Glomerular endothelial cell (primary cell): ENCODE results near the gene B3GALT2. TPM values are rescaled to one million over a fixed set of nuclear protein-coding genes. Genes with fewer than 3 reads are reported as not detected.

Experiments used
- DNase-seq: peaks from one replicate; pipeline ENCODE4 v3.0.0-alpha.2; 2011; ENCODE audit warnings: low read depth, low spot score; ENCODE audit errors: extremely low read depth
- total RNA-seq: library from RNA; depleted of rRNA; stranded (reverse); fragments of >200 nt; gene quantifications from 2 replicates; pipeline ENCODE4 v1.2.3, GENCODE V29; 2015

Gene B3GALT2
- total RNA-seq, 1 donor from 2014 or later, result 1.1 TPM

DNA sequence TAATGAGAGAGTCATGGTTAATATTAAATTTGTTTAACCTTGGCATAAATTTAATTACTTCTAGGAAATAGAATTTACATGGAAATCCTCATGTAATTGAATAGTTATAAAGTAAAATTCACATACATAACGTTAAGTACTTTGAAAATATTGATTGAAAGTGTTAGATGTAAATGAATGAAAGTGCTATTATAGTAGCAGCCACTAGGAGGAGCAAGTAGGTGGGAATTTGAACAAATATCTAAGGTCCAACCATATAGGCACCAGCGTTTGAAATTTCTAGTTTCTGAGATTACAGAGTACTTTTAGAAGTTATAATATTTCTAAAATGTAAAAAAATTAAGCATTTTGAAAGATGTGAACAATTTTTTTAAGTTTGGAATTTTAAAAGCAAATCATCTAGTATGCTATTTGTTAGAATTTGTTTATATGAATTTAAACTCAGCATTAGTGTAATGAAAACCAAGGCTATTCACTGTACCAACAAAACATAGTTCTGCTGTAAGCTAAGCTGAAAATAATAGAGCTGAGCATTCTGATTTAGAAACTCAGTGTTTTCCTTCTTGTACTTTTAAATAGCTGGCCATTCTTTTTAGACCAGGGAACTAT, 3.3 kb downstream of the B3GALT2 start:
- DNase-seq, result peak; percentile 51

DNA sequence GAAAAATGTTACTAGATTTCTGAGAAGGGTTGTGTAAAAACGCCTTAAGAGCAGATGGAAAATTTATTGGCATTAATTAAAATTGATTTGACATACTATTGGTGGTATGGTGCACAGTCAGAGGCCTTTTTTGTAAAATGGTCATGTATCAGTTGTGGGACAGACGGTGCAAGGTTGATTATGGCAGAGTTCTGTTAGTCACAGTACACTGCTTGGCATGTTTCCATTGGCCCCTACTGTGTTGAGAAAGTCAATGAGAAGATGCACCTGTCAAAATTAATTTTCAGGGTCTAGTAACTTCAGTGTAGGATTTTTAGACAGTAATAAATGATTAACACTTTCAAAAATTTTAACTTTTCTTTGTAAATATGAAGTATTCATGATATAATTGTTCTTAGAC, 4.4 kb downstream of the B3GALT2 start:
- DNase-seq, result no peak

DNA sequence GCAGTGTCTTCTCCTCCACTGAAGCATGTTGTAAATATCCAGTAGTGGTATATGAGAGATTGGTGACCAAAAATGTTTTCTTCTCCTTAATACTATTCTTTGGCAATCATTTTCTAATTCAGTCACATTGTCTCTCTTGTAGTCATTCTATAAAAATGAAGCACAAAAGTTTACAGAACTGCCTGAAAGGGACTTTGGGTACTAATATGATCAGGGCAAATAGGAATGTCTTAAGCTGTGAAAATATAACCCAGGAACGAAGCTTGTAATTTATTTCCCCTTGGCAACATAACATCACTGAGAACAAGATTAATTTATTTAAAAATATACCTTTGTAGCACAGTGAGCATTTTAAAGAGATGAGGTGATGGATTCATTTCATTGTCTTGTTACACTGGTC, 4.9 kb downstream of the B3GALT2 start:
- DNase-seq, result no peak

DNA sequence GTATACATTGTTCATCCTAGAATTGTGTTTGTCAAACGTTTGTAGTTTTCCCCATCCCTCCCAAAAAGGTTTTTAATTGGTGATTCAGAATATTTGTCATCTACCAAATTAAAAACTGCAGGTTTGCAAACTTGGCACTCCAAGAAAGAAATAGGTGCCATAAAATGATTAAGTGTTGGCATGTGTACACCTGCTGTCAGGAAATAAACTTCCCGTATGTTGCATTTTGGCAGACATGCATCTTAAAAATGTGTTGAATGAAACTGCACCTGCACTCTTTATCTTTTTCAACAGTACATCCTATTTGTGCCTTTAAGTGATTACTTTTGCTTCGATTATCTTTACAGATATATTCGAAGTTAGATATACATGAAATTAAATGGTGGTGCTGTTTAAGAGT, 7.3 kb downstream of the B3GALT2 start:
- no peak for DNase-seq

DNA sequence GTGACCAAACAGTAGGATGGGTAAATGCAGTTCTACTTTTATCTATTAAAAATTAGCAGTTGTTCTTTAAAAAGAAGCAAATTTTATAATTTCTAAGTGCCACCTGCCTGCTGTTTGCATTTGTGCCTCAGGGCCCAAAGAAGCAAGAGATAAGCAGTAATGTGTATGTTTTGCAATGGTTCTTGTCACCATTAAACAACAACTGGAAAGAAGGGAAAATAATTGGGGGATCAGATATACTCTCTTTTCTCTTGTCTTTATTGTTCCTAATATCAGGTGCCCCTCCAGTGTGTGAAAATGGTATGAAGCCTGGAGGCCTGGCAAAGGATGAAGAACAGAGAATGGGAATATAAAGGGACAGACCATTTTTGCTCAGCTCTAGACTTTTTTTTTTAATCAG, 9.6 kb downstream of the B3GALT2 start:
- no peak for DNase-seq

DNA sequence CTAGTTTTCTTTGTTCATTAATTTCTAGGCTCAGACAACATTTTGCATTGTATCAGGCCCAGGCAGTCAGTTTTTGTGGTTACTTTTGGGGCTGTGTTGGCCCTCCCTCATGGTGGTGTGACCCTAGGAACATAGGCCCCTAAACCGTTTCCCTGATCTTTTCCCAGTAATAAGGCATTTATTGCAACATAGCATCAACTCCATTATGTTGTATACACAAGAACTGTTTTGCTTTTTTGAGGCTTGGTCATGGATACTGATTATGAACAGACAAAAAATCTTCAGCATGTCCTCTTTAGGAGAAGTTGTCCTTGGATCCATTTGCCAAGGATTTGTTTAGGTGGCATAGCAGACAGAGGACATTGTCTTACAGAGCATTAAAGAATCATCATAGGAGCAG, 10.3 kb downstream of the B3GALT2 start:
- DNase-seq, result no peak

DNA sequence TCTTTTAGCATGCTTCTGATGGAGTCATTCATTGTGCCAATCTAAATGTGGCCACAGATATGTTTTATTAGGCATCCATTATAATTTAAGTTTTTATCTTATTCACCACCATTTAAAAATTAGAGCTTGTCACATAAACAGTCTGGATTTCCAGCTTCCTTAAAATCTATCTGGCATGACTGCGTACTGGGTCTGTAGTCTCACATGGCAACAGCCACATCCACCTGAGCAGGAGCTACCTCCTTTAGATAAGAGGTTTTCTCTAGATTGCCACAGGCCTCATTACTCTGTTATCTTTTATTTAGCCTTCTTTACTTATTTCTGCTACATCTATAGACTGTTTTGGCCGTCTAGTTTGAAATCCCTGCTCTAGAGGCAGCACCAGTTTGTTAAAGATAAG, 29.1 kb downstream of the B3GALT2 start:
- no peak for DNase-seq

DNA sequence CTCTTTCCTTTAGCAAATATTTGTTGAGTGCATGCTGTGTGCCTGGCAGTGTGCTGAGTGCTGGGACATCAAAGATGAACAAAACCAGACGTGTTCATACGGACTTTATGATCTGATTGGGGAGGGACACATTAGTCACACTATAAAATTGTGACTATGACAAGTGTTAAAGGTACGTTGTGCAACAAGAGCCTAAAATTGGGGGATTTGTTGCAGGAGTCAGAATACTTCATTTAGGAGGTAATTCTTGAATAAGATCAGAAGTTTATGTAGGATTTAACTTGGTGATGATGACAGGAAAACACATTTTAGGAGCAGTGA, 29.6 kb downstream of the B3GALT2 start:
- DNase-seq, result no peak

DNA sequence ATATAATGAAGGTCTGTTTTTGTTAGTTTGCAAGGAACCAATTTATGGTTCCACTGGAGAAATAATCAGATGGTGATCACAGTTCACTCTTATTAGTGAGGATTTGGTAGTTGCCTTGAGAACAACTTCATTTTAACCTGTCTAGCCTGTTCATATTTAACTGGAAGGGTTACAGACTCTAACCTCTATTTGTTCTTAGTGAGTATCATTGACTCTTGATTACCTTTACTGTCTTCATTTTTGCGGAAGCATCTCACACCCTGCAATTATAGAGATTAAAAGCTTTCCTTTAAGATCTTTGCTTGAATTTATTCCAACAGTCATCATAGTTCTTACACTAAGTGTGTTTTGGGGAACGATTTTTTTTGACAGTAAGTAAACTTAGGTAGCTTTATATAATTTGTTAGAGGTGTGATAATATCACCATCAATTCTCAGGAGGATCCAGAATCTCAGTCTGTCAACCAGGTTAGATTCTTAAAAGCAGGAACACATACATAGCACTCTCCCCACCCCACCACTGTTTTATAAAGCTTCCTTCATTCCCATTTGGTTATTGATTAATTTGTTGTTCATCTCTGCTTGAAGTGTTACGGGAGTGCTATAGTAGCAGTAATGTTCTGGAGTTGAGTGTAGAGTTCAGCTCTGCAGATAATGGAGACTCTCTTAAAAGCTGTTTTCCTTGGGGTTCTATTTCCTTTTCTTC, 30.1 kb downstream of the B3GALT2 start:
- DNase-seq, result no peak

DNA sequence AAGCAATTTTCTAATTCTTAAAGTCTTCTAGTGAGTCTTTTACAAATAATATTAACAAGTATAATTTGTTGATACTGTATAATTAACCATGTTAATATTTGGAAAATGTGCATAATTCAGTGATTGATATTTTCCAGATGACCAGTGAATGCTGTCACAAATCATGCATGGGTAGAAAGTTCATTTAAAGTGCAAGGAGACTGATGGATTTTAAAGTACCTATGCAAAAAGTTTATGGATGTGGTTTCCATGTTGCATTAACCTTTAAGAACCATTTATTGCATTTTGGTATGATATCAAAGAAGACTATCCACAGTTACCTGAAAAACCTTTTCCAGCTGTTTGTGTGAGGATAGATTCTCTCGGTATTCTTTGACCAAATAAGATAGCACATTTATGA, 41.4 kb downstream of the B3GALT2 start:
- no peak for DNase-seq

DNA sequence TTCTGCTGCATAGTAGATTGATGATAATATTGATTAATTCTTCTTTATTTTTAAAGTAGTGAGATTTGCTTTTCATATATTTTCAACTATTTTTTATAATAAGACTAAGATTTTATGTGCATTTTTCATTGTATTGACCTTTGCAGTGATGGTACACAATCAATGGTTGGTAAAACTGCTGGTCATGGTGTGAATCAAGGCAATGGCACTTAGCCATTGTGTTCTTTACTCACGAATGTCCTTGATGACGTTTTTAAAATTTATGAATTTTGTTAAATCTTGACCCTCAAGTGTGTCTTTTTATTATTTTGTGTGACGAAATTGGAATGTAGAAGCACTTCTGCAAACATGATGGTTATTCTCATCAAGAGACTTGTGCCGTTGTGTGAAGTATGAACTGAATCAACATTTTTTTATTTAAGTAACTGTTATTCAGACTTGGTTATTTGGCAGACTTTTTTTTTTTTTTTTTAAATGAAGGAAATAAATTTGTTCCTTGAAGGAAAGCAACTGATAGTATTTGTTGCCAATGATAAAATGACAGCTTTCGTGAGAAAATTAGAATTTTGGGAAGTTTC, 42.0 kb downstream of the B3GALT2 start:
- DNase-seq, result no peak

DNA sequence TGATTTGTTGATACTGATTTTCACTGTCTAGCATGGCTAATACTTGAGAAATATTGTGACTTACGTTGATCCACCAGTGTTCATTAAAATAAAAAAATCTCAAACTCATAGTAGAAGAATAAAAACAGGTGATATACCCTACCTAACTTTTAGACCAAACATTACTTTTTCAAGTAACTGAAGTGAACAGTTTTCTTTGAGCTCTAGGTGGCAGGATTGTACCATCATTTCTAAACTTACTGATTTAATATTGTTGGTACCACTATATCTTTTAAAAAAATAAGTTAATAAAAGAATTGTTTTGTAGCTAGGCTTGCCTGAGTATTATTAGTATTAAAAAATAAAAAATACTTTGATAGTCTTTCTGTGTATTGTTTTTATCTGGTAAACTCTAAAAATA, 43.1 kb downstream of the B3GALT2 start:
- no peak for DNase-seq

DNA sequence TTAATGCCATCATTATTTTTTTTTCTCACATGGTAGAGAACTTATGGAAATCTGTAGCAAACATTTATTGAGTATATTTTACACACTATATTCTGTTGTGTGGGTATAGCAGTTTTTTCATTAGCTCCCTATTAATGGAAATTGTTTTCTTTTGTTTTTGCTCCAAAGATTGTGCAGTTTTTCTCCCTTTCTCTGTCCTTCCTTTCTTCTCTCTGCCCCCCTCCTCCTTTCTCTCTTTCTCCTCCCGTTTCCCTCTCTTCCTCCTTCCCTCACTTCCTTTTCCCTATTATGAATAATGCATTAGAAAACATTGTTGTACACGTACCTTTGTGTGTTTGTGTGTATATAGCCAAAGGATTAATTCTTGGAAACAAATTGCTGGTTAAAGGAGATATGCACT, 44.0 kb downstream of the B3GALT2 start:
- no peak for DNase-seq

DNA sequence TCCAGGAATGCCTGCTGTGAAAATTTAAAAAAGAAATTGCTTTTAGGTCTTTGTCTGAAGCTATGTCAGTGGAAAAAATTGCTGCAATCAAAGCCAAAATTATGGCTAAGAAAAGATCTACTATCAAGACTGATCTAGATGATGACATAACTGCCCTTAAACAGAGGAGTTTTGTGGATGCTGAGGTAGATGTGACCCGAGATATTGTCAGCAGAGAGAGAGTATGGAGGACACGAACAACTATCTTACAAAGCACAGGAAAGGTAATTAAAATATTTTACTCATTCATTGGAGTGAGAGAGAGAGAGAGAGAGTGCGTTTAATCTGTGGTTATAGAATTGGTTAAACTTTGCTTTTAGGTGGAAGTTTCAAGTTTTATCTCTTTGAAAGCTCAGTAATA, 44.6 kb downstream of the B3GALT2 start:
- no peak for DNase-seq

DNA sequence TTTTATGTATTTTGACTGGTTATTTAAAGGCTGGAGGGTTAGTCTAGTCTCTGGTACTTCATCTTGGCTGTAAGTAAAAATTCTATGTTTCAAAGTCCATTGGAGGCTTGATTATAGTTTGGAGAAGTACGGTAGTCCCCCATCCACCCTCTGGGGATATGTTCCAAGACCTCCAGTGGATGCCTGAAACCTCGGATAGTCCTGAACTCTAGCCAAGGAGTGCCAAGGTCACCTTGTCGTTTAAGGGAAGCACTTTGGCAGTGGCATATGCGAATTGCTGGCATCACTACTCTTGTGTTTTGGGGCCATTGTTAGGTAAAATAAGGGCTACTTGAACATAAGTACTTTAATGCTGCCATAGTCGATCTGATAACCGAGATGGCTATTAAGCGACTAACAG, 46.2 kb downstream of the B3GALT2 start:
- DNase-seq, result no peak

DNA sequence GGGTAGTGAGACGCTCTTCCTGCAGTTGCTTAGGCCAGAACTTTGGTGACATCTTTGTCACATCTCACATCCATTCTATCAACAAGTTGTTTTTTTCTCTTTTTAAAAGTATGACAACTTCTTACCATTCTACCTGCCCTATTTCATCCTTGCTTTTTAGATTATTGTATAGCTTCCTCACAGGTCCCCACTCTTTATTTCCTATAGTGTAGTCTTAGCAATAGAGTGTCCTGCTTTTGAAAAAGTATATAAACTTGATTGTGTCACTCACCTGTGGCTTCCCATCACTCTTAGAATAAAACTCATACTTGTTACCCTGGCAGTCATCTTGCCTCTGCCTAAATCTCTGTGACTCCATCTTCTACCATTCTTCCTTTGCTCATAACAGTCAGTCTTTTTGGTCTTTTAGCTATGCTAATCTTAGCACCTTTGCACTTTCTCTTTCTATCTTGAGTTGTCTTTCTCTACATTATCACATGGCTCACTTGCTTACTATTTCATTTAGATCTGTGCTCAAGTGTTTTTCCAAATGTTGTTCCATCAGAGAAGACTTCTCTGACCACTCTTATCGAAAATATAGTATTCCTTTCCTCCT, 55.0 kb downstream of the B3GALT2 start:
- no peak for DNase-seq

Other genes with a start within 250 kb of the B3GALT2 start
- 17.7 and 31.3 TPM in 2 replicates for gene UCHL5, start 127.3 kb downstream of the B3GALT2 start, total RNA-seq
- gene RO60, start 127.0 kb downstream of the B3GALT2 start, total RNA-seq, result 76.0 and 85.9 TPM in 2 replicates
- 7.1 and 11.4 TPM in 2 replicates for gene GLRX2, start 81.2 kb downstream of the B3GALT2 start, total RNA-seq
- gene CDC73, start 64.6 kb downstream of the B3GALT2 start, total RNA-seq, result 30.1 and 33.1 TPM in 2 replicates